Measurements from ENCODE around the gene ADGRG1.

The ADGRG1 gene

DNA sequence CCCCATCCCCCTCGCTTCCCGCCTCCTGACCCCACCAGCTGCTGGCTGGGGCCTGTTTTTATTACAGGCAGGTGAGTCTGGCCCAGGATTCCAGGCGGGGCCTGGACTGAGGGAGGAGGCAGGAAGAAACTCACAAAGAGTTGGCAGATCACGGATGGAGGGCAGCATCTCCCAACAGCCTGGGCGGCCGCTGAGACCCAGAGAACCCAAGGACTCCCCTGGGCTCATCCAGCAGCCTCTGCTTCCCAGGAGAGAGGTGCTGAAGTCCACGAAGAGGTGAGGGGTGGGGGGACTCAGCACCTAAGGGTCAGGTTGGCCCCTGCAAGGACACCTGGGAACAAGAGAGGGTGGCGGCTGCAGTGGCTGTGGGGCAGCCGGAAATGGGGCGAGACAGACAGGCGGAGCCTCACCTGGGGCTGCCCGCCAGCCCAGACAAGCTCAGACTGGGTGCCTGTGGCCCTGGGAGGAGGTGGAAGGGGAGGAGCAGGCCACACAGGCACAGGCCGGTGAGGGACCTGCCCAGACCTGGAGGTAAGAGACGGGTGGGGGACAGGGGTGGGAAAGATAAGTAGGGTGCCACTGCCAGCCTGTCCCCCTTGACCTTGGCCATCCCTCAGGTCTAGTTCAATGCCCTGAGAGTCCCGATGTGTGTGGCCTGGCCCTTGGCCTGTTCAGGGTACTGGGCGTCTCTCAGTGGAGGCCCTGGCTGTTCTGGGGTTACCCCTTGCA lies 8.7 kb upstream of the ADGRG1 start:
- TF ChIP-seq, protein P1, sequence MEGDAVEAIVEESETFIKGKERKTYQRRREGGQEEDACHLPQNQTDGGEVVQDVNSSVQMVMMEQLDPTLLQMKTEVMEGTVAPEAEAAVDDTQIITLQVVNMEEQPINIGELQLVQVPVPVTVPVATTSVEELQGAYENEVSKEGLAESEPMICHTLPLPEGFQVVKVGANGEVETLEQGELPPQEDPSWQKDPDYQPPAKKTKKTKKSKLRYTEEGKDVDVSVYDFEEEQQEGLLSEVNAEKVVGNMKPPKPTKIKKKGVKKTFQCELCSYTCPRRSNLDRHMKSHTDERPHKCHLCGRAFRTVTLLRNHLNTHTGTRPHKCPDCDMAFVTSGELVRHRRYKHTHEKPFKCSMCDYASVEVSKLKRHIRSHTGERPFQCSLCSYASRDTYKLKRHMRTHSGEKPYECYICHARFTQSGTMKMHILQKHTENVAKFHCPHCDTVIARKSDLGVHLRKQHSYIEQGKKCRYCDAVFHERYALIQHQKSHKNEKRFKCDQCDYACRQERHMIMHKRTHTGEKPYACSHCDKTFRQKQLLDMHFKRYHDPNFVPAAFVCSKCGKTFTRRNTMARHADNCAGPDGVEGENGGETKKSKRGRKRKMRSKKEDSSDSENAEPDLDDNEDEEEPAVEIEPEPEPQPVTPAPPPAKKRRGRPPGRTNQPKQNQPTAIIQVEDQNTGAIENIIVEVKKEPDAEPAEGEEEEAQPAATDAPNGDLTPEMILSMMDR (IDR thresholded peaks at IDR 0.05; ENCODE audit: extremely low read depth, insufficient read depth, missing control alignments) = no peak
- in situ Hi-C loops (cut with MboI; ENCODE audit: low pct_unique_long_range_greater_than_20kb, low sequenced_read_pairs, unreplicated experiment) = no loop called here
- no peak for DNase-seq (ENCODE audit: low spot score)

DNA sequence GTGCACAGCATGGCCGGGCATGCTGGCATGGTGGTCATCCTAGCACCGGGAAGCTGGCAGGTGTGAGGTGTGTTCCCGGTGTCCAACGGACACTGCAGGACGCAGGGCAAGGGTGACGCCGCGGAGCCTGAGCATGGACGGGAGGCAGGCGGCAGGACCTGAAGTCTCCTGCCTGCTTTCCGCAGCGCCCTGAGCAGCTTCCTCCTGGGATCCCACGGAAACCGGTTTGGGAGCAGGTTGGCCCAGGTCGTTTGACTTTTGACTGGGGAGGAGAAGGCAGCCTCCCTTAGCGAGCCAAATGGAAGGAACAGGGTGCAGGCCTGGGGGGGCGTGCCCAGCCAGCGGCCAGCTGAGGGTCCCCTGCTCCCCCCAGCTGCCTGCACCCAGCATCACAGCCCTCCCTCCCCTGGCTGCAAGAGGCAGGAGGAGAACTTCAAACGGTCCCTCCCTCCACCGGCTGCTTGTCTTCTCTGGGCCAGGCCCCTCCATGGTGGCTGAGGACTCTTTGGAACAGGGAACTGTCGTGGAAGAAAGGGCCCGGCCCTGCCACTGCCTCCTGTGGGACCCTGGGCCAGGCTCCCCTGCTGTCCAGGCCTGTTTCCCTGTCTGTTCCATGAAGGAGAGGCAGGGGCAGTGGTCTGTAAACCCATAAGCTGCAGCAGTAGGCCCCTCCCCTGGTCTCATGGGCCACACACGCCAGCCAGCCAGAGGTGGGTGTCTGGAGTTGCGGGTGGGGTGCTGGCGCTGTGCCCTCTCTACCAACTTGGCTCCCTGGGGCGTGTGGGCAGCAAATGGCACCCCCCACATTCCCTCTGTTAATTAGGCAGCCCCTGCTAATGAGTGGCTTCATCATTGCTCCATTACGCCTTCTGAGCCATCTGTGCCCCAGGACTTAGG lies 7.8 kb upstream of the ADGRG1 start:
- TF ChIP-seq, protein P1 (IDR thresholded peaks at IDR 0.05; ENCODE audit: extremely low read depth, insufficient read depth, missing control alignments) = no peak
- in situ Hi-C loops (cut with MboI; ENCODE audit: low pct_unique_long_range_greater_than_20kb, low sequenced_read_pairs, unreplicated experiment) = no loop called here
- no peak for DNase-seq (ENCODE audit: low spot score)

DNA sequence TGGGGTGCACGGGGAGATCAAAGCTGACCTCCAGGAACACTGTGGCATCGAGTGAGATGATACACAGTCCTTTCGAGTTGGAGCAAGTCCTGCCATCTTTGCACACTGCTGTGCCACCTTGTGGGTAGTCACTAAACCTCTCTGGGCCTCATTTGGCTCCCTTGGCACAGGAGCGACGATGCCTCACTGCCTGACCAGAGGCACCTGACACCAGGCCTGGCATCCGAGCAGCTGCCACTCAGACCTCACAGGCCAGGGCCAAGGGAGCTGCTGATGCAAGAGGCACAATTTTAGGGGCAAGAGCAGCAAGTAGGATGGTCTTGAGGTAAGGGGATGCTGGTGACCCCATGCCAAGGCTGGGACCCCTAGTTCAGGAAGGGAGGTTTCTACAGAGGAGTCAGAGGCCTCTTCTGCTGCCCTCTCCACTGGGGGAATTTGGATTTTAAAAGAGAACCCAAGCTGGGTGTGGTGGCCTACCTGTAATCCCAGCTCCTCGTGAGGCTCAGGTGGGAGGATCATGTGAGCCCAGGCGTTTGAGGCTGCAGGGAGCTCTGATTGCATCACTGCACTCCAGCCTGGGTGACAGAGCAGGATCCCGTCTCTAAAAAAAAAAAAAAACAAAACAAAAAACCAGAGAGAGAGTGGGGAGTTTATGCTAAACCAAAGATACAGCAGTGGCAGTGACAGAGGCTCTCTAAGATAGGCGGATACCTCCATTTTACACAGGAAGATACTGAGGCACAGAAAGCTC lies 6.7 kb upstream of the ADGRG1 start:
- in situ Hi-C loops (cut with MboI; ENCODE audit: low pct_unique_long_range_greater_than_20kb, low sequenced_read_pairs, unreplicated experiment) = no loop called here
- TF ChIP-seq, protein P1 (IDR thresholded peaks at IDR 0.05; ENCODE audit: extremely low read depth, insufficient read depth, missing control alignments) = no peak
- DNase-seq (ENCODE audit: low spot score) = no peak

DNA sequence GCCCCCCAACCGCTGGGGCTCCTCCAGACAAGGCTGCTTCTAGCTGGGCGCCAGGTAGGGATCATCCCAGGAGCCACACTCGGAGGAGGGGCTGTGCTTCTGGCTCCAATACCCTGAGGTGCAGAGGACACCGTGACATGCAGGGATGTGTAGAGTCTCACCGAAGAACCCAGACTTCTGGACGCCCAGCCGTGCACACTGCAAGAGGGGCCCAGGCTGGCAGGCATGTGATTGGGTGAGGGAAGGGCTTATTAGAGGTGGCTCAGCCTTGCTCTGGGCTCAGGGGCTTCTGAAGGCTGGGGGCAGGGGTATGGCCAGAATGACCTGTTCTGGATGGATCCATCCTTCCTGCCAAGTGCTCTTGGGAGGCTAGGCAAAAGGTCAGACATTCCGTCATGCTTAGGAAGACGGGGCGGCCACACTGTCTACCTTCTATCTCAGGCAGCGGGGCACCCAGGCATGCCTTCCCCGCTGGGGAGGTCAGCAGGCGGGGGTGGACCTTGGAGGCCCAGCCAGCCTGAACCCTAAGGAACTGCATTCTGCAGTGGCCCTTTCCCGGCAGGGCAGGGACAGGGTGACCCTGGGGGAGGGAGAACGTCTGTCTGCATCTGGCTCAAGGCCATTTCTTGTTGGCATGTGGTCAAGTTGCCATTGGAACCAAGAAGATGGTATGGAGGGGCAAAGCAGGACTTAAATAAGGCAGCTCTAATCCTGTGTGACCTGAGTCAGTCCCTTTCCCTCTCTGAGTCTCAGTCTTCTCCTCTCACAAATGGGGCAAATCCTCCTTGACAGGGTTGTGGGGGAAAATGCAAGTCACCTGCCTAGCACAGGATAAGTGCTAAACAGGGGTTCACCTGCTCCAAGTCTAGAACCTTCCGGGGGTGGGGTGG lies 5.8 kb upstream of the ADGRG1 start:
- DNase-seq (ENCODE audit: low spot score) = no peak
- in situ Hi-C loops (cut with MboI; ENCODE audit: low pct_unique_long_range_greater_than_20kb, low sequenced_read_pairs, unreplicated experiment) = no loop called here

DNA sequence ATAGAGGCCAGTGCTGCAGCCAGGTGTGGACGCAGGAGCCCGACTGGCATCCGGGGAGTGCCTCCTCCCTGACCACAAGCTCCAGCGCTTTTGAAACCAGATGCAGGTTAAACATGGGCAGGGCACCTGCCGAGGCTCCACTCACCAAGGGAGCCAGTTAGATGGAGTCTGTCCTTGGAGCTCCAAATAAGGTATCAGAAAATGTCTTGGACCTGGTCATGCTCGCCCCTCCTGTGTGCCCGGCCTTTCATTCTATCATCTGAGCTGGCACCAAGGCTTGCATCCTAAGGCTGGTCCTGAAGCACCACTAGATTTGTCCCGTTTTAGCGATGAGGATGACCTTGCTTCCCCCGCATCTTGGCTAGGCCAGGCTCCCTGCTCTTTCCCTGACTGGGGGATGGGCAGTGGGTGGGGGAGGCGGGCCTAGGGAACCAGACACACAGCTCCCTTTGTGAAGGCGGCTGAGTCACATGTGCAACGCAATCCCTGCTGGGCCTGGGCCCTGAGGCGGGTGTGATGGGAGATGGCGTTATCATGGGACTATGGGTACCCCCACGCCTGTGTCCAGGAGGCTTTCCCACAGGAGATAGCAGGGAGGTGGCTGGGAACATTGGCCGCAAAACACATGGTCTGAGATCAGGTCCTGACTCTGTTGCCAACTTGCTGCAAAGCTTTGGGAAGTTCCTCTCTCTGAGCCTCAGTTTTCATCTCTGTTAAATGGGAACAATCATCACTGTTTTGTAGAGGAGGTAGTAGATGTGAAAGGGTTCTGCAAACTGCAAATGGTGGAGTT lies 5.0 kb upstream of the ADGRG1 start:
- in situ Hi-C loops (cut with MboI; ENCODE audit: low pct_unique_long_range_greater_than_20kb, low sequenced_read_pairs, unreplicated experiment) = no loop called here
- TF ChIP-seq, protein P1 (IDR thresholded peaks at IDR 0.05; ENCODE audit: extremely low read depth, insufficient read depth, missing control alignments) = no peak
- DNase-seq (ENCODE audit: low spot score) = no peak

More for the DNA sequence above, 5.8 kb upstream of the ADGRG1 start:
- TF ChIP-seq, protein P1 (IDR thresholded peaks at IDR 0.05; ENCODE audit: extremely low read depth, insufficient read depth, missing control alignments) = no peak

Measured in GM13977 (cell line).